PC-9 (cell line): ENCODE results near the gene NYAP2.

Experiments used
- EZH2 ChIP-seq: fragments of 200-600 bp; sonication (generic); IDR thresholded peaks from 2 replicates; pipeline ENCODE4 v1.8.0; 2017; ENCODE audit warnings: antibody characterized with exemption, low read depth
- TF ChIP-seq, protein P1 (sequence below): fragments of 200-600 bp; sonication (generic); conservative IDR thresholded peaks from 2 replicates; pipeline ENCODE4 v1.6.1; 2017; ENCODE audit warnings: mixed run types, antibody characterized with exemption, mild to moderate bottlenecking, moderate library complexity

DNA sequence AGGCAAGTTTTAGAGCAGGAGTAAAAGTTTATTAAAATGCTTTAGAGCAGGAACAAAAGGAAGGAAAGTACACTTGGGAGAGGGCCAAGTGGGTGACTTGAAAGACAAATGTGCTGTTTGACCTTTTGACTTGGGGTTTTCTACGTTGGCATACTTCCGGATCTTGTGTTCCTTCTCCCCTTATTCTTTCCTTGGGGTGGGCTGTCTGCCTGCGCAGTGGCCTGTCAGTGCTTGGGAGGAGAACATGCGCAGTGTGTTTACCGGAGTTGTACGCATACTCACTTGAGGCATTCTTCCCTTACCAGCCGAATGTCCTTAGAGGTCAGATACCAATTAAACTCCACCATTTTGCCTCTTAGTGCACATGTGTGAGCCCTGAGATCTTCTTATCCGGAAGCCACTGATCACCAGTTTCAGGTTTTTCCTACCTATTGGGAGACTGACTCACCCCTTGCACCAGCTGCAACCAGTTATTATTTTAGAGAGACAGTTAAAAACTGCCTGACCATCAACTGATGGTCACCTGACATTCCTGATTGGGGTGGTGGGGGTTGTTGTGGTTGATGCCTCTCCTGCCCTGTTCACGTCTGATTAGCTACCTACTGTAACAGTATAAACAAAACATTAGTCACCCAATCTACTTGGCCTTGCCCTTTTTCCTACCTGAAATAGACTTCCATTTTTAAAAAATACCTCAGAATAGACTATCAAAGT is 67.5 kb downstream of the NYAP2 start:
- TF ChIP-seq, protein P1, sequence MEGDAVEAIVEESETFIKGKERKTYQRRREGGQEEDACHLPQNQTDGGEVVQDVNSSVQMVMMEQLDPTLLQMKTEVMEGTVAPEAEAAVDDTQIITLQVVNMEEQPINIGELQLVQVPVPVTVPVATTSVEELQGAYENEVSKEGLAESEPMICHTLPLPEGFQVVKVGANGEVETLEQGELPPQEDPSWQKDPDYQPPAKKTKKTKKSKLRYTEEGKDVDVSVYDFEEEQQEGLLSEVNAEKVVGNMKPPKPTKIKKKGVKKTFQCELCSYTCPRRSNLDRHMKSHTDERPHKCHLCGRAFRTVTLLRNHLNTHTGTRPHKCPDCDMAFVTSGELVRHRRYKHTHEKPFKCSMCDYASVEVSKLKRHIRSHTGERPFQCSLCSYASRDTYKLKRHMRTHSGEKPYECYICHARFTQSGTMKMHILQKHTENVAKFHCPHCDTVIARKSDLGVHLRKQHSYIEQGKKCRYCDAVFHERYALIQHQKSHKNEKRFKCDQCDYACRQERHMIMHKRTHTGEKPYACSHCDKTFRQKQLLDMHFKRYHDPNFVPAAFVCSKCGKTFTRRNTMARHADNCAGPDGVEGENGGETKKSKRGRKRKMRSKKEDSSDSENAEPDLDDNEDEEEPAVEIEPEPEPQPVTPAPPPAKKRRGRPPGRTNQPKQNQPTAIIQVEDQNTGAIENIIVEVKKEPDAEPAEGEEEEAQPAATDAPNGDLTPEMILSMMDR: no peak
- no peak for TF ChIP-seq EZH2
